ENCODE measurements around the gene RASGRP3. TPM values are rescaled to one million over a fixed set of nuclear protein-coding genes. Genes with fewer than 3 reads are reported as not detected.

The RASGRP3 gene
- total and polyA plus RNA-seq, 2 experiments from 2014 or later: 0.18 to 0.22 TPM

DNA sequence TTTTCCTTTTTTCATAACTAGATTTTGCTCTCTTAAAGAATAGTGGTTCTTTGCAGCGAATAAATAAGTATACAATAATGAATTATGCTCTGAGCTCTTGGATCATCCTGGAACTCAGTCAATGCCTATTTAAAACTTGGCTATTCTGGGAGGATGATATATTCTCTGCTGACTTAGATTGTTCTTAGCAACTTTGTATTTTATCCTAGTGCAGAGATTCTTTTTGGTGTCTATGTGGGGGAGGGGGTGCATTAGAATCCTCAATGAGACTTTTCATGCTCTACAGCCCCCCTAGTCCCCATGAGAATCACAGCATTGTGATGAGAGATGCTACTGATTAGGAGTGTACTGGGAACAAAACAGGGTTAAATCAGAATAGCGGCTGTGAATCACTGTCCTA is 131.5 kb downstream of the RASGRP3 start:
- no peaks in the 10 kb centered on the region for H3K9me3 ChIP-seq (ENCODE audit: low read depth)
- no peak overlapping the region for H3K4me3 ChIP-seq
- DNase-seq: no peak
- no peaks in the 10 kb centered on the region for H3F3A ChIP-seq (ENCODE audit: insufficient read depth)
- in situ Hi-C loops (cut with MboI): no loop called here
- H3K4me1 ChIP-seq (ENCODE audit: insufficient read depth): no peaks in the 10 kb centered on the region
- no peak overlapping the region for H3K9ac ChIP-seq
- H3K36me3 ChIP-seq (ENCODE audit: low read depth): no peaks in the 10 kb centered on the region
- H3K27me3 ChIP-seq (replicated peaks; ENCODE audit: insufficient read depth): no peaks in the 10 kb centered on the region
- no peak overlapping the region for H3K4me2 ChIP-seq (ENCODE audit: unreplicated experiment)
- no peaks in the 10 kb centered on the region for H4K20me1 ChIP-seq (ENCODE audit: insufficient read depth)
- 48 to 53% methylated on average over 2 of the region's 2 CpGs for WGBS, 2 experiments (ENCODE audit: low coverage in 1 of 2, low lambda C conversion rate in 2 of 2, missing lambda C conversion rate in 2 of 2)
- no peak for TF ChIP-seq EZH2 (IDR thresholded peaks at IDR 0.05; ENCODE audit: insufficient read depth, poor library complexity, severe bottlenecking)
- no peak for TF ChIP-seq EZH2phosphoT487 (IDR thresholded peaks at IDR 0.05; ENCODE audit: insufficient read depth, low read depth)
- no peak overlapping the region for H2AFZ ChIP-seq
- H3K9me2 ChIP-seq (ENCODE audit: insufficient read depth): no peaks in the 10 kb centered on the region
- H3K27ac ChIP-seq: no peak overlapping the region
- H3K79me2 ChIP-seq (ENCODE audit: insufficient read depth): no peaks in the 10 kb centered on the region

DNA sequence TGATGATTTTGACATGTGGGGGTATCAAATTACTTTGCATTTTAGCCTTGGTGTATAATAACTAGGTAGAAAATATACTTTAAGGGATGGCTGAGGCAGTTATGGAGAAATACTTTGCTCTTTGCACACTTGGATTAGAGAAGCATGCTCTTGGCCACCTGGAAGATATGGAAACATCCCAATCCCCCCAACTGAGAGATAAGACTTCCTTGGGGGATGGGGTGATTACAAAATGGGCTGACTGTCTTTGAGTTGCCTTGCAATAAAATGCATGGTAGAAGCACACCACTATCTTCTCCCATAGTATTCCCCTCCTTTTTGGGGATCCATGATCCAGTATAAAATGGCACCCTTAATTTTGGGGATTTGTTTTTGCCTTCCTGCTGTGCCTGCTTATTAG is 137.7 kb downstream of the RASGRP3 start:
- no peak for DNase-seq
- in situ Hi-C loops (cut with MboI): no loop called here
- Histone ChIP-seq H3K27ac (no peak overlapping the region), H3K27me3 (replicated peaks; ENCODE audit: insufficient read depth) (no peaks in the 10 kb centered on the region), H3K79me2 (ENCODE audit: insufficient read depth) (no peaks in the 10 kb centered on the region), H3K9ac (no peak overlapping the region), H4K20me1 (ENCODE audit: insufficient read depth) (no peaks in the 10 kb centered on the region), H3K9me3 (ENCODE audit: low read depth) (no peaks in the 10 kb centered on the region), H3K4me1 (ENCODE audit: insufficient read depth) (no peaks in the 10 kb centered on the region), H3K36me3 (ENCODE audit: low read depth) (no peaks in the 10 kb centered on the region), H3K4me2 (ENCODE audit: unreplicated experiment) (no peak overlapping the region), H3K4me3 (no peak overlapping the region), H3K9me2 (ENCODE audit: insufficient read depth) (no peaks in the 10 kb centered on the region), H2AFZ (no peak overlapping the region), H3F3A (ENCODE audit: insufficient read depth) (no peaks in the 10 kb centered on the region)
- TF ChIP-seq EZH2 (IDR thresholded peaks at IDR 0.05; ENCODE audit: insufficient read depth, poor library complexity, severe bottlenecking): no peak
- no peak for TF ChIP-seq EZH2phosphoT487 (IDR thresholded peaks at IDR 0.05; ENCODE audit: insufficient read depth, low read depth)

Small RNAs within 50 kb of the gene (small RNA-seq; reads per million reads assigned to genes)
- gene ATP6V0E1P3 (ENCODE audit: low read depth, low replicate concordance): not detected

Other genes starting within 250 kb of the RASGRP3 start
- 24.2 and 29.2 TPM in 2 replicates for gene FAM98A, start 122.7 kb downstream of the RASGRP3 start, total RNA-seq (2014; rRNA removed; shearing (Covaris generic))
- gene FAM98A, start 122.7 kb downstream of the RASGRP3 start, polyA plus RNA-seq (2016; fragmentation: Nextera tagmentation; extraction: Ambion mirVana): 86.7 and 87.1 TPM in 2 replicates